HL-60 (cell line): ENCODE data around the gene SLC37A2.

Experiments
- CTCF ChIP-seq: IDR thresholded peaks from one replicate; pipeline ENCODE4 v1.5.1; 2011; ENCODE audit warnings: low read length, control low read depth, inconsistent platforms; ENCODE audit not compliant: insufficient read depth
- POLR2AphosphoS5 ChIP-seq: IDR thresholded peaks from 2 replicates; pipeline ENCODE4 v1.6.1; 2012; ENCODE audit warnings: low read depth

DNA sequence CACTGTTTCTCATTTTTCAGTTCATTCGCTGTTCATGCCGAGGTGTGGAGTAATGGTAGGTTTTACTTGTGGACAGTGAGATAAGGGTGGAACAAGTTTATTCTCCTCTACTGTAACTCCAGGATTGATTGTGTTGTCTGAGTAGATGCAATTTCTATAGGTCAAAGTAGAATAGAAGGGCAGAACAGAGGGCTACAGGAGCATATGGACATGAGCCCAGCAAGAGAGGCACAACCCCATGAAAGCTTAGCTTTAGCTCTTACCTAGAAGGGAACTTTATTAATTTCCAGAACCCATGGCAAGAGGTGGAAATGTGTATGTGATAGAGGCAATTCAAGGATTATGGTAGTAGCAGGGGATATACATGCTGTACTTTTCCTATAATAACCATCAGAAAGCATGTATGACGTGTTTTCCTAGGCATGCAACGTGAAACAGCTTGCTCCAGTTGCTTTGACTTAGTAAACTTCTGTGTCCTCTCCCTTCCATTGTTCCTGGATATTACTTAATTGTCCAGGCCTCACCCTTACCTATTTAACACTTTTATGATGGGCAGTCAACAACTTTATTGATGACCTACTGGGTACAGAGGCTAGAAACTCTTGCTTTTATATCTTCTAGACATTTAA lies 13.8 kb upstream of the SLC37A2 start:
- TF ChIP-seq CTCF (no peak), POLR2AphosphoS5 (no peak)
